HepG2 (cell line): ENCODE measurements around the gene CD300LF. TPM values are rescaled to one million over a fixed set of nuclear protein-coding genes. Genes with fewer than 3 reads are reported as not detected.
A peak's percentile ranks its signal among the peaks of the same experiment; 100 is the strongest.

Experiments
- CC2D1A ChIP-seq: sonication (generic); formaldehyde crosslinking; IDR thresholded peaks from 2 replicates; pipeline ENCODE4 v1.8.1; 2023; ENCODE audit warnings: mild to moderate bottlenecking, missing genetic modification reagents
- ELF3 ChIP-seq: IDR thresholded peaks from 2 replicates; pipeline ENCODE4 v1.6.1; 2016; ENCODE audit warnings: missing genetic modification reagents, missing compliant biosample characterization
- GLI4 ChIP-seq: sonication (generic); formaldehyde crosslinking; IDR thresholded peaks from 2 replicates; pipeline ENCODE4 v1.5.1; 2020; ENCODE audit warnings: missing genetic modification reagents, mild to moderate bottlenecking, moderate library complexity, borderline replicate concordance
- HMG20B ChIP-seq: conservative IDR thresholded peaks from 2 replicates; pipeline ENCODE4 v1.6.1; 2016; ENCODE audit warnings: missing genetic modification reagents, missing compliant biosample characterization
- KDM5B ChIP-seq: sonication (generic); formaldehyde crosslinking; IDR thresholded peaks from 2 replicates; pipeline ENCODE4 v1.4.0; 2020; ENCODE audit warnings: missing genetic modification reagents, mild to moderate bottlenecking, borderline replicate concordance
- MTF2 ChIP-seq: sonication (generic); formaldehyde crosslinking; IDR thresholded peaks from 2 replicates; pipeline ENCODE4 v1.5.0; 2020; ENCODE audit warnings: missing genetic modification reagents, borderline replicate concordance
- MYC ChIP-seq: sonication (generic); formaldehyde crosslinking; IDR thresholded peaks from 2 replicates; pipeline ENCODE4 v1.9.0; 2021; ENCODE audit warnings: missing genetic modification reagents, borderline replicate concordance
- SAFB2 ChIP-seq: sonication (generic); formaldehyde crosslinking; IDR thresholded peaks from 2 replicates; pipeline ENCODE4 v1.5.1; 2020; ENCODE audit warnings: missing genetic modification reagents, low read depth, mild to moderate bottlenecking, borderline replicate concordance
- SIN3A ChIP-seq: IDR thresholded peaks from 2 replicates; pipeline ENCODE4 v1.6.1; 2011; ENCODE audit warnings: low read depth, mild to moderate bottlenecking, control low read depth, low read length, borderline replicate concordance
- SMARCC2 ChIP-seq: fragments of 450-650 bp; IDR thresholded peaks from 2 replicates; pipeline ENCODE4 v1.6.1; 2017; ENCODE audit warnings: antibody characterized with exemption, mild to moderate bottlenecking
- SRF ChIP-seq: IDR thresholded peaks from 2 replicates; pipeline ENCODE4 v1.6.1; 2011; ENCODE audit warnings: mild to moderate bottlenecking, low read depth, low read length, moderate library complexity
- THYN1 ChIP-seq: sonication (generic); formaldehyde crosslinking; IDR thresholded peaks from 2 replicates; pipeline ENCODE4 v1.8.1; 2023; ENCODE audit warnings: low read depth, mild to moderate bottlenecking, moderate library complexity, missing genetic modification reagents, borderline replicate concordance
- U2AF2 ChIP-seq: fragments of 200-400 bp; formaldehyde crosslinking; IDR thresholded peaks from 2 replicates; pipeline ENCODE4 v1.6.1; 2017; ENCODE audit warnings: low read depth, mild to moderate bottlenecking, low read length
- ZKSCAN1 ChIP-seq: fragments of 150-350 bp; IDR thresholded peaks from 2 replicates; pipeline ENCODE4 v1.6.1; 2014; ENCODE audit warnings: low read length
- ZNF205 ChIP-seq: IDR thresholded peaks from 2 replicates; pipeline ENCODE4 v1.6.1; 2018; ENCODE audit warnings: missing biosample characterization, missing genetic modification reagents
- ZNF605 ChIP-seq: sonication (generic); formaldehyde crosslinking; IDR thresholded peaks from 2 replicates; pipeline ENCODE4 v1.8.0; 2022; ENCODE audit warnings: mild to moderate bottlenecking, missing genetic modification reagents
- ZNF644 ChIP-seq: IDR thresholded peaks from 2 replicates; pipeline ENCODE4 v1.6.1; 2016; ENCODE audit warnings: low read depth
- ZNF720 ChIP-seq: sonication (generic); formaldehyde crosslinking; IDR thresholded peaks from 2 replicates; pipeline ENCODE4 v1.4.0; 2020; ENCODE audit warnings: missing genetic modification reagents
- ZSCAN30 ChIP-seq: sonication (generic); formaldehyde crosslinking; IDR thresholded peaks from 2 replicates; pipeline ENCODE4 v1.5.0; 2020; ENCODE audit warnings: mild to moderate bottlenecking, missing genetic modification reagents
- polyA plus RNA-seq, 8 experiments: library from polyadenylated mRNA; depleted of rRNA in 3 of 8; stranded (reverse) in 7 of 8; unstranded in 1 of 8; fragments of >200 nt; fragmentation: Illumina TruSeq in 4 of 8; extraction: Trizol in 4 of 8; gene quantifications; 2 replicates each; pipeline versions ENCODE4 v1.2.1 to v1.2.3, GENCODE V29; 2011 to 2016; ENCODE audit warnings: low read depth in 4 of 8, missing spikeins in 1 of 8, mixed read lengths in 1 of 8; ENCODE audit not compliant: insufficient read depth in 1 of 8
- total RNA-seq, 5 experiments: library from RNA; depleted of rRNA; stranded (reverse); fragments of >200 nt; fragmentation: Illumina TruSeq; extraction: Trizol; gene quantifications; 2 replicates each; pipeline ENCODE4 v1.2.3, GENCODE V29; 2016; ENCODE audit warnings: low read depth in 1 of 5
- TF ChIP-seq, protein P1 (sequence below): sonication (generic); formaldehyde crosslinking; IDR thresholded peaks from 2 replicates; pipeline ENCODE4 v1.4.0; 2020; ENCODE audit warnings: missing genetic modification reagents
- TF ChIP-seq, protein P2 (sequence below): sonication (generic); formaldehyde crosslinking; IDR thresholded peaks from 2 replicates; pipeline ENCODE4 v1.9.0; 2021; ENCODE audit warnings: missing genetic modification reagents, borderline replicate concordance
- TF ChIP-seq, protein P3 (sequence below): sonication (generic); formaldehyde crosslinking; IDR thresholded peaks from 2 replicates; pipeline ENCODE4 v1.4.0; 2020; ENCODE audit warnings: missing genetic modification reagents
- TF ChIP-seq, protein P4 (sequence below): sonication (generic); formaldehyde crosslinking; IDR thresholded peaks from 2 replicates; pipeline ENCODE4 v1.4.0; 2020; ENCODE audit warnings: missing genetic modification reagents
- TF ChIP-seq, protein P5 (sequence below): sonication (generic); formaldehyde crosslinking; IDR thresholded peaks from 2 replicates; pipeline ENCODE4 v1.8.1; 2023; ENCODE audit warnings: mild to moderate bottlenecking, missing genetic modification reagents
- TF ChIP-seq, protein P6 (sequence below): sonication (generic); formaldehyde crosslinking; IDR thresholded peaks from 2 replicates; pipeline ENCODE4 v1.8.0; 2022; ENCODE audit warnings: mild to moderate bottlenecking, missing genetic modification reagents

CD300LF gene
- total and polyA plus RNA-seq, 2 of the 13 experiments (the other 11 are each of a cell fraction or from before 2014, with no cell fraction given): not detected

DNA sequence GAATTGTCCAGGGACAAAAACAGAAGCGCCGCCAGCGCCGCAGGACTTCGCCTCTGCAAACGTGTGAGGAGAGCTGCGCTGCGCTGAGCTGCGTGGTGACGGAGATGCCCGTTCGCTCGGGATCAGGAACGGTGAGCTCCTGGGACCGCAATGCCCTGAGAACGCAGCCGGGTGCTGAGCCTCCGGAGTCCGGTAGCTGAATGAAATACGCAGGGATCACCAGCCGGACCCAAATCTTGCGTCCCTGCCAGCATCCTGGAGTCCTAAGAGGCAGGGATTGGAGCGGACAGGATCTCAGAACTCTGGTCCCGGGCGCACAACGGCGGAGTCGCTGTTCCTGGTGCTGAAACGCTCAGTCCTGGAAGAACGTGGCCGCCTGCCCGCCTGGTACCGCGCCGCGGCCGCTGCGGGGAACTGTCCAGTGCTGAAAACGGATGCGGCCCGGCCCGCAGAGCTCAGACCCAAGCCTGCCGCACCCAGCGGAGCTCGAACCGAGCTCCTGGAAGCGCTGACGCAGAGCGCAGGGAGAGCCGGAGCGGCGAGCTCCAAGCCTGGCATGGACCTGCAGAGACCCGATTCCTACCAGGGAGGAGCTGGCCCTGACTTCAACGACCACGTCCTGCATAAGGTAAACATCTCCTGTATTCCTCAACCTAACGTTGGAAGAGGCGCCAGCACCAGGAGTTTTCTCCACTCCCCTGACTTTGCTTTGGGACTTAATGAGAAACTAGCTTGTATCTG is 41.5 kb downstream of the CD300LF start (continued):
- TF ChIP-seq GLI4 (CRISPR knock-in tag): peak; percentile 100
- TF ChIP-seq KDM5B: peak; percentile 100
- TF ChIP-seq CC2D1A (CRISPR knock-in tag): peak; percentile 100
- TF ChIP-seq SAFB2 (CRISPR knock-in tag): peak; percentile 100
- TF ChIP-seq MYC (CRISPR knock-in tag): peak; percentile 98
- TF ChIP-seq THYN1 (CRISPR knock-in tag): peak; percentile 99; the same call in 1 of the 2 replicates
- TF ChIP-seq, protein P1, sequence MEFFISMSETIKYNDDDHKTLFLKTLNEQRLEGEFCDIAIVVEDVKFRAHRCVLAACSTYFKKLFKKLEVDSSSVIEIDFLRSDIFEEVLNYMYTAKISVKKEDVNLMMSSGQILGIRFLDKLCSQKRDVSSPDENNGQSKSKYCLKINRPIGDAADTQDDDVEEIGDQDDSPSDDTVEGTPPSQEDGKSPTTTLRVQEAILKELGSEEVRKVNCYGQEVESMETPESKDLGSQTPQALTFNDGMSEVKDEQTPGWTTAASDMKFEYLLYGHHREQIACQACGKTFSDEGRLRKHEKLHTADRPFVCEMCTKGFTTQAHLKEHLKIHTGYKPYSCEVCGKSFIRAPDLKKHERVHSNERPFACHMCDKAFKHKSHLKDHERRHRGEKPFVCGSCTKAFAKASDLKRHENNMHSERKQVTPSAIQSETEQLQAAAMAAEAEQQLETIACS (CRISPR knock-in tag): peak; percentile 80
- peak; percentile 100 for TF ChIP-seq SIN3A
- TF ChIP-seq, protein P2, sequence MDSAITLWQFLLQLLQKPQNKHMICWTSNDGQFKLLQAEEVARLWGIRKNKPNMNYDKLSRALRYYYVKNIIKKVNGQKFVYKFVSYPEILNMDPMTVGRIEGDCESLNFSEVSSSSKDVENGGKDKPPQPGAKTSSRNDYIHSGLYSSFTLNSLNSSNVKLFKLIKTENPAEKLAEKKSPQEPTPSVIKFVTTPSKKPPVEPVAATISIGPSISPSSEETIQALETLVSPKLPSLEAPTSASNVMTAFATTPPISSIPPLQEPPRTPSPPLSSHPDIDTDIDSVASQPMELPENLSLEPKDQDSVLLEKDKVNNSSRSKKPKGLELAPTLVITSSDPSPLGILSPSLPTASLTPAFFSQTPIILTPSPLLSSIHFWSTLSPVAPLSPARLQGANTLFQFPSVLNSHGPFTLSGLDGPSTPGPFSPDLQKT (CRISPR knock-in tag): peak; percentile 100; the same call in 1 of the 2 replicates
- peak; percentile 100 for TF ChIP-seq MTF2
- TF ChIP-seq, protein P3, sequence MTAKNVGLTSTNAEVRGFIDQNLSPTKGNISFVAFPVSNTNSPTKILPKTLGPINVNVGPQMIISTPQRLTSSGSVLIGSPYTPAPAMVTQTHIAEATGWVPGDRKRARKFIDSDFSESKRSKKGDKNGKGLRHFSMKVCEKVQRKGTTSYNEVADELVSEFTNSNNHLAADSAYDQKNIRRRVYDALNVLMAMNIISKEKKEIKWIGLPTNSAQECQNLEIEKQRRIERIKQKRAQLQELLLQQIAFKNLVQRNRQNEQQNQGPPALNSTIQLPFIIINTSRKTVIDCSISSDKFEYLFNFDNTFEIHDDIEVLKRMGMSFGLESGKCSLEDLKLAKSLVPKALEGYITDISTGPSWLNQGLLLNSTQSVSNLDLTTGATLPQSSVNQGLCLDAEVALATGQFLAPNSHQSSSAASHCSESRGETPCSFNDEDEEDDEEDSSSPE (CRISPR knock-in tag): peak; percentile 92
- TF ChIP-seq, protein P4, sequence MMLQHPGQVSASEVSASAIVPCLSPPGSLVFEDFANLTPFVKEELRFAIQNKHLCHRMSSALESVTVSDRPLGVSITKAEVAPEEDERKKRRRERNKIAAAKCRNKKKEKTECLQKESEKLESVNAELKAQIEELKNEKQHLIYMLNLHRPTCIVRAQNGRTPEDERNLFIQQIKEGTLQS (CRISPR knock-in tag): peak; percentile 99
- TF ChIP-seq ZSCAN30 (CRISPR knock-in tag): peak; percentile 100
- TF ChIP-seq, protein P5, sequence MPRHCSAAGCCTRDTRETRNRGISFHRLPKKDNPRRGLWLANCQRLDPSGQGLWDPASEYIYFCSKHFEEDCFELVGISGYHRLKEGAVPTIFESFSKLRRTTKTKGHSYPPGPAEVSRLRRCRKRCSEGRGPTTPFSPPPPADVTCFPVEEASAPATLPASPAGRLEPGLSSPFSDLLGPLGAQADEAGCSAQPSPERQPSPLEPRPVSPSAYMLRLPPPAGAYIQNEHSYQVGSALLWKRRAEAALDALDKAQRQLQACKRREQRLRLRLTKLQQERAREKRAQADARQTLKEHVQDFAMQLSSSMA: peak; percentile 99
- TF ChIP-seq ZNF605: peak; percentile 100
- TF ChIP-seq, protein P6, sequence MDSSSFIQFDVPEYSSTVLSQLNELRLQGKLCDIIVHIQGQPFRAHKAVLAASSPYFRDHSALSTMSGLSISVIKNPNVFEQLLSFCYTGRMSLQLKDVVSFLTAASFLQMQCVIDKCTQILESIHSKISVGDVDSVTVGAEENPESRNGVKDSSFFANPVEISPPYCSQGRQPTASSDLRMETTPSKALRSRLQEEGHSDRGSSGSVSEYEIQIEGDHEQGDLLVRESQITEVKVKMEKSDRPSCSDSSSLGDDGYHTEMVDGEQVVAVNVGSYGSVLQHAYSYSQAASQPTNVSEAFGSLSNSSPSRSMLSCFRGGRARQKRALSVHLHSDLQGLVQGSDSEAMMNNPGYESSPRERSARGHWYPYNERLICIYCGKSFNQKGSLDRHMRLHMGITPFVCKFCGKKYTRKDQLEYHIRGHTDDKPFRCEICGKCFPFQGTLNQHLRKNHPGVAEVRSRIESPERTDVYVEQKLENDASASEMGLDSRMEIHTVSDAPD: peak; percentile 98
- TF ChIP-seq ZNF205 (CRISPR knock-in tag): peak; percentile 99
- TF ChIP-seq ZKSCAN1: no peak
- TF ChIP-seq U2AF2: no peak
- no peak for TF ChIP-seq SRF
- peak; percentile 98 for TF ChIP-seq HMG20B (CRISPR knock-in tag)
- TF ChIP-seq ZNF644 (CRISPR knock-in tag): peak; percentile 87
- peak; percentile 99 for TF ChIP-seq ELF3 (CRISPR knock-in tag)
- TF ChIP-seq ZNF720 (CRISPR knock-in tag): peak; percentile 99
- TF ChIP-seq SMARCC2: no peak
